GOT3 (cell line): Measurements from ENCODE around the gene VPS13D.

Experiments
- DNase-seq: peaks from one replicate; lab custom pipeline; 2025; ENCODE audit warnings: mixed read lengths; lab: John Stamatoyannopoulos, UW

VPS13D gene

DNA sequence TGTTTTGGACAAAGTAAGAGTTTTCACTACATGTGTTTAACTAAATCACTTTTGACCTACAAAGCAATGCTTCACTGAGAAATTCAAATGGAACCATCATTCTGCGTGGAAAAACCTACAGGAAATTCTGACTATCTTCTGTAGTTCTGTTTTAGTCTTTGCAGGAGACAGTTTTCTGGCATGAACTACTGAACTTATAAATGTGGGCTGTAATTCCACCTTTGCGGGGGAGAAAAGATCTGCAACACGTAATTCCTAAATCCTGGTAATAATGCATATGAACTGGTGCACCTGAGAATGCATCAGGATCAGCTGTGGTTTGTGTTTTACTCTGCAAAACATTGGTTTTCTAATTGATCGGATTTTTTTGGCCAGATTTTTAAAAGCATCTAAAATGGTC, 106.0 kb downstream of the VPS13D start:
- DNase-seq, result no peak

DNA sequence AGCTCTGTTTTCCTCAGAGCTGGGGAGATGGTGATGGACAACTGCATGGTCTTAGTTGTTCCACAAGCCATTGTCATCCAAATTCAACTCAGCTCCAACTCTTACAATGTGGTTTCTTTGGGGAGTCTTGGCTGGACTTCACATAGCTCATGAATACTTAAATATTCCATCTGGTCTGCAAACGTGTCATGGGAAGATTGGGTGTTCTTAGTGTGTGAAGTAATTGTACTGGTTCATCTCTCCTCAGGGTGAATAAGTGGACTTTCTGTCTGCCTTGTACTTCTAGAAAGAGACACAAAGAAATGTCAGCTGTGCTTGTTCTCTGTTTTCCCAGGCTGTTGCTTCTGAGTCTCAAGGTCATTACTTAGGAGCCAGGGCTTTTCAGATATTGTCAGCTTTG, 106.6 kb downstream of the VPS13D start:
- DNase-seq, result no peak

DNA sequence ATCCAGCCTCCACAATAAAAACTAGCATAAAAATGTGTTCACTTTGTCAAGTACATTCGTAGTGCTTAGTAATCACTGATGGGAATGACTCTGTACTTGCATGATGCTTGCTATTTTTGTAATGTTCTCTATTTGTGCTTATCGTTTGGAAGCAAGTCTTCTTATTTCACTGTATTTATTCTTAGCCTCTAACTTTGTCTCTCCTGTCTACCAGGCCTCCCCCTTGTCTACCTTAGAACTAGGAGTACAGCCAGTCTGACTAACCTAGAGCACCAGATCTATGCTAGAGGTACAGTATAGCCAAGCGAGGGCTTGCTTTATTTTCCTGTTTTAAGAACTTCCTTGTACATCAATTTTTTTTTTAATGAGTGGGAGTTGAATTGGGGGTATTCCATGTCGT, 108.2 kb downstream of the VPS13D start:
- no peak for DNase-seq

DNA sequence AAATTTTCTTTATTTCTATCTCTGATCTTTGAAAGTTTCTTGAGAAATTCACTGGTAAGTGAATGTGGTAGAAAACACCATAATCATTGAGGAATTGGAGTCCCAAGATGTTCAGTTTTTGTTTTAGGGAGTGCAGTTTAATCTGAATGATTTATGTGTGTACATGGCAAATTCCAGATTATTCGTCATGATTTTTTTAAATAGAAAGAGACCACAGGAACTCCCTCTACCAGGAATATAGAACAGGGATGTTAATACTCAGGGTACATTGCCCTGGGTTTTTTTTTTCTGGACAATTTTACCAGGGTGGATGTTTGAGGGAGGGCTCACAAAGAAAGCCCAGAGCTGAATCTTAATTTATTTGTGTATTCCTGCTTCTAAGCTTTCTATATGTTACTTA, 109.0 kb downstream of the VPS13D start:
- DNase-seq, result no peak

DNA sequence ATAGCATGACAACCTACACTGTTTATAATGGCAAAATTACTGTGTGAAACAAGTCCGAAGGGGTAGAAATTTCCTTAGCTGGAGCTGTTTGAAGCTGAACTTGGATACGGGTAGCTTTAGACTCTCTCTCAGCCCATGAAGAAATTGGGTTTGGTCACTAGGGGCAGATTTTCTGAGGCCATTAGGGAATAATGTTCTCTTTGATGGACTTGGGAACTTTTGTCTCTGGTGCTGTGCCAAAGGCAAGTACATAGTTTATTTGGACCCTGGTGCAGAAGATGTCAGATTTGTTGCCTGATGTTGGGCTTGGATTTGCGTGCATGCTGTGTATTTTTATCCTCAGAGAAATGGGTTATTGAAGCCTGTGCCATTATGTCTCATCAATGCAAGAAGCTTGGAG, 109.6 kb downstream of the VPS13D start:
- DNase-seq, result no peak

DNA sequence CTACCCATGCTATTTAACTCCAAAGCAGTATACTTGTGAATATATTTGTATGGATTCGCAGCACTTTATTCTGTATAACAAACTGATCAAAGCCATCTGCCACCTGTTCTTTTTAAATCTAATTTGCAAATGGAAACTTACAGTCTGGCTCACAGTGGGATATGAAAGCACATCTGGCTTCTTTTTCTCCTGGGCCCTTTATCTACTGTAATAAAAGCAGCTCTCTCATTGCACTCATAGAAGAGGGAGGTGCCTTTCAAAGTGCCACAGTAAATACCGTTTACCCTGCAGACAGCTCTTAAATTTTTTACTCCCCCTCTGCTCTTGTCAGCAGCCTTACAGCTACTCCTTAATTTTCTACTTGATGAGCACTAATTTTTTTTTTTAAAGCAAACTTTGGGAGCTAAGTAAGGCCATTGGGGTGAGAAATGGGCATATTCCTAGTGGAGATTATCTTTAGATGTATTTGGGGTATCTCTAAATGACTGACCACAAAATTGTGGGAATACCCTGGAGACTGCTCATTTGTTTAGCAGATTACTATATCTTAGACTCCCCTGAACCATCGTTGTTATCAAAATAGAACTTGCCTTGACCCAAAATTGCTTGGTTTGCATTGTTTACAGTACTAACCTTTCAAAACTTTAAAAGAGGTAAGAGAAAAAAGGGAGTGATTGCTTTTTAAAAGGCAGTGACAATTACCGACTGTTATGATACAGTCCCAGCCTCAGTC, 110.1 kb downstream of the VPS13D start:
- no peak for DNase-seq

DNA sequence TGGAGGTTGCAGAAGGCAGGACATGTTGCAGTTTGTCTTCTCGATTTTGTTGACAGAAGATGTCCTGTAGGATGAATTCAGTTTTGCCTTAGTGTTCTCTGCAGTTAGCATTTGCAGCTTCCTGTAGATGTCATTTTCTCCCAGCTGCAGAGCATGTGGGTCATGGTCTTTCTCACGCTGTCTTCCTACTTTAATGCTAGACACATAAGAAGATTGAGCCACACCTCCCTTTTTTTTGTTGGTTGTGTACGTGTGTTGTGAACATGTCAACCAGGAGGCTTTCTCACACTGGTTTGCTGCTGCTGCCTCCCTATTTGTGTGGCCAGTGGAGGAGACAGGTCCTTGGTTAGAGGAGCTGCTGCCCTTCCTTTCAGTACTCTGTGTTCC, 110.7 kb downstream of the VPS13D start:
- DNase-seq, result no peak

DNA sequence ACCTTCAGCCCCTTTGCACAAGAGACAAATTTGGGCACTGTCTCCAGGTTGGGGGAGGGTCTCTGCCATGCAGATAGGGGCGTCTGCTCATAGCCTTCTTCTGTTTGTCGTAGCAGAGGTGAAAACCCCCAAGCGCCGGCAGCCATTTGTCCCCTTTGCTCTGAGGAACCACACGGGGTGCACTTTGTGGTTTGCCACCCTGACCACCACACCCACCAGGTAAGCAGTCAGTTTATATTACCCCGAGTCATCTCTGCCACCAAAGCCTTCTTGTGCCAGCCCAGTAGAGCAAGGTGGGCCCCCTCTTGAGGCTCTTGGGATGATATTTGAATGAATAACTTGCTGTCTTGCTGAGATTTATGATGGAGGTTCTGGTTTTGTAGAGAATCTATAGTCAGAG, 111.8 kb downstream of the VPS13D start:
- DNase-seq, result no peak

DNA sequence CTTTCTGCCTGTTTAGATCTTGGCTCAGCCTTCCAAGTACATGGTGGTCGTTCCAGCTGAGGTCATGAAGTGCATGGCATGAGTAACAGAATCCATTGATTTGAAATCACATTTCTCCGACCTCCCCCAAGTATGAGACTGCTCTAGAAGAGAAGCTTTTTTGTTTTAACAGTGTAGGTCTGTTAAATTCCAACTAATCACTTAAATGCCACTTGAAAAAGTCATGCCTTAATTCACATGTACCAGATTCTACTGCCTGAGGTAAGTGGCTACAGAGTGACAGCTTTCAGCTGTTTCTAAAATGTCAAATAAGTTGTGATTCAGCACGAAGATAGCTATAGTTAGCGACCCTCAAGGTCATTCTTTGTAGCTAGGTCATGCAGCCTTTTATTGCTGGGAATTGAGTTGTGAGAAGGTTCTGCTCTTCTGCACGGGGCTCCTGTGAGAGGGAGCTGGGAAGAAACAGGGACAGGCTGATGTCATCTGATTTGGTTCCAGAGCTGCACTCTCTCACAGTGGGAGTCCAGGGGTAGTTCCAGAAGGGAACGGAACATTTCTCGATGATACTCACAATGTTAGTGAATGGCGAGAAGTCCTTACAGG, 112.7 kb downstream of the VPS13D start:
- DNase-seq, result no peak

DNA sequence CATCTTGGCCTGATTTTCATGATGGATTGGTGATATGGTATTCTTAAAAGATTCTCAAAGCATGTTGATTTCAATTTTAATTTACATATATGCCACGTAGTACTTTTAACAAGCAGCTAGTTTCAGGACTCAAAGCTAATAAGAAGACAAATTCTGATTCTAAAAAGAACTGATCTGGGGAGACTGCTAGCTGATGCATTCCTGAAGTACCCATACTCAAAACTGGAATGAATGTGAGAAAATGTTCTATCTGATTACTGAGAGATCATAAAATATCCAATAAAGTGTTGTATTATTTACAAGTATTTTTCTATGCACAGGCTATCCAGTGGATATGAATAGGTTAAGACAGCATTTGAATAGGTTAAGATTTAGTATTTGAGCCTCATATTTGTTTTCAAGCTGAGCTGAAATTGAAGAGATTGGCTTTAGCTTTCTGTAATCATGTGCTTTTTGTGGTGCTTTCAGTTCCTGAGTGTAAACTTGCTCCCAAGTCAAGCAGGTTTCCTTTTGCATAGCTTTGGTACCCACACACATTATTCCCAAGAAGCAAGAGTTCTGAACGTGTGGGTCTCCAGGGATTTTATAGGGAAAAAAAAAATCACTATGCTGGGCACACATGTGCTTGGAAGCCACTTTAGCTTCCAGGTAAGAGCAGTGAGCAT, 114.1 kb downstream of the VPS13D start:
- DNase-seq, result no peak

DNA sequence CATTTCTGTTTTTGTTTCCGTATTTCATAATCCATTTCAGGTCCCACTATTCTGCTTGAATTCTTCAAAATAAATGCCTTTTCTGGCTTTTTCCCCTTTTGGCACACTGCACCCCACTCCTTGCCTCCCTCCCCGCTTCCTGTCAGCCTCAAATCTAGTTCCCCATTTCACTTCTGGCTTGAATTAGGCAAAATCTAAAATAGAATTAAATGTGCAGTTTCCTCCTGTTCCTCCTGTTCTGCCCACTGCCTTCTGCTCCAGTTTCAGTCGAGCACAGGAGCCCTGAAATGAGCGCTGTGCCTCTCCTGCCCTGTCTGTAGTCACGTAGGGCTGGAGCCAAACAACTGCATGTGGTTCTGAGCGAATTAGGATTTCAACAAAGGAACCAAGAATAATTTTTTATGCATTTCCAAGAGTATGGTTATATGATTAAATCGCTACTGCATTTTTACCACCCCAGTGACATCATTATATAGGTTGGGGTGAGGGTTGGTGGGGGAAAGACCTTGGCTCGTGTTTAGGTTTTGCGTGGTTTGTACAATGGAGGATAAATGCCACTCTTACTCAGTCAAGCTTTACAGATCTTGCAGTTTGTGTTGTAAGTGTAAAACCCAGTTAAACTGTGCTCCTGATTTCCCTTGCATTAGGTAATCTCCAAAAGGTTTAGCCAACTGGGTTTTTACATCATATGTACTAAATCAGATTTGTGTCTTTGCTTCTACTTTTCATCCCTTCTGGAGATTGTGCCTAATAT, 114.9 kb downstream of the VPS13D start:
- DNase-seq, result no peak

DNA sequence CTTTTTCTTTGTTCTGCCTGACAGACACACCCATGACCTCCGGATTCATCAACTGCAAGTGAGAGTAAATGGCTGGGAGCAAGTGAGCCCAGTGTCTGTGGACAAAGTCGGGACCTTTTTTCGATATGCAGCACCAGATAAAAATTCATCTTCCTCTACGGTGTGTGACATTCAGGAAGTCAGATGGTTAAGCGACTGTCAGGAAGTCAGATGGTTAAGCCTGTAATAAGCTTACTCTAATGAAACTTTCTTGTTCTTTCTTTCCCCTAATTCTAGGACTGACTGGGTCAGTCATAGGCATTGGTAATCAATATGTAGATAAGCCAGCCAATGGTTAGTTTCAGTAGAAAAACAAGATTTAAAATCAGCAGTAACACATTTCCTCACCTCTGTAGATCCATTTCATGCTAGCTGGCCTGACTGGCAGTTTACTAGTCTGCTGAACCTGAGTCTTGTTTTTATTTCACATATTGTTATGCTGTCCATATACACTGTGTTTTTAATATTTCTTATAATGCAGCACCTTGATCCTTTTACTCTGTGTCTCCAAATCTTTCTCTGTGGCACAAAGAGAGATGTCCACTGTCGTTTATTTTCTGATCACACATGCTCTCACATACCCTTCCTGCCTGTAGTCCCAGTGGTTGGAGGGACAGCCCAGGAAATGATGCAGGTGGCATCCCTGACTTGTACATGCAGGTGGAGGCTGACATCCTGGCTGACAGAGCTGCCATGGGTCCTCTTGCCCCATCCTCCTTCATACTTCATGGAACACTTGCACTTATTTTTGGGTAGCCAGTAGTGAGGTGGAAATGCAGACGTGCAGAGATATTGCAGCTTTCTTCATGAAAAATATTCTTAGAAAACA, 115.8 kb downstream of the VPS13D start:
- DNase-seq, result no peak

DNA sequence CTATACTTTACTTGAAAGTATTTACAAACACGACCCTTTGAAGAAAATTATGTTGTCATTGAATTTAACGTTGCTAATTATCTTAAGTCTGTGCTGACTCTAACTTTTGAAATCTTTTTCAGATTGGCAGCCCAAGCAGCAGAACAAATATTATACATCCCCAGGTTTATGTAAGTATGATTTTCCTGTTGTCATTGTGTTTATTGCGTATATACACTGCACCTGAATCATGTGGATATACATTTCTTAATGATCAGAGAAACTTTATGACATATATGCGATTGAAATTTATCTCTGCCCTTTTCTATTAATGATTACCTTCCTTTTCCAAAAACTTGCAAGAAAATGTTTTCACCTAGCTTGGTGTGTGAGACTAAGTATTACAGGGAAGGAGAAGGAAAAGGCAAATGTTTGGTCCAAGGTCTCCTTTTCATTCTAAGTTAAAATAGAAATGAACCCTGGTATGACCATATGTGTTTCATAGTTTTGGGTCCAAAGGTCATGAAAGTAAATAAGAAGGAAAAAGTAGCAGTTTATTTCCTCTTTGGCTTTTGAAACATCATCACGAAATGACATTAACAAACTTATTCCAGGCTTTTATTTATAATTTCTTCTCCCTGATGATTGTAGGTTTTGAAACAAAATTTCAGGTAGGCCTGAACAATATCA, 116.8 kb downstream of the VPS13D start:
- no peak for DNase-seq

DNA sequence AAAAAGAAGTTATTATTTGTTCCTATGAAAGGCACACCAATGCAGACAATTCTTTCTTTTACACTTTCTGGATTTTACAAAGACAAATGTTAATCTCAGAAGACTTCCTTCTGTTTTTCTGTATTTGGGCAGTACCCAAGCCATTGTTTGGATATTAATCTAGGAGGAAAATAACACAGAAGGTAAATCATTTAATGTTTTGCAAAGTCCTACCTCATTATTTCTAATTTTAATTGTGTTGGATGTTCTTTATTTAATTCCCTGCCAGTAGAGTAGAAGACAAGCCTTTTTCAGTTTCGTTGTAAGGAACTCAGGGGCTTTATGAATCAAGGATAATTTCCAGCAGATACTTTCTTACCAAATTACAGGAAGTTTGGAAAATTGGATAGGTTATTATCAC, 118.3 kb downstream of the VPS13D start:
- DNase-seq, result no peak

DNA sequence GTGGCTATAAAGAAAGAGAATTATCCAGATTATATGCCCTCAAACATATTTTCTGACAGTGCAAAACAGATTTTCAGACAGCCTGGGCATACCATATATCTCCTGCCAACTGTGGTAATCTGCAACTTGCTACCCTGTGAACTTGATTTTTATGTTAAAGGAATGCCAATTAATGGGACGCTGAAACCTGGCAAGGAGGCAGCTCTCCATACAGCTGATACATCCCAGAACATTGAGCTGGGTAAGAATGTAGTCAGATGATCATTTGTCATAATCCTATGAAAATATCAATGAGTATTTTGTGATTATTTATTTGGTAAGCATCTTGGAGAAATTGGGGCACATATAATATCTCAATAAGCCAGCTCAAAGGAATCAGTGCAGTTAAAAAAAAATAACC, 124.2 kb downstream of the VPS13D start:
- DNase-seq, result no peak

DNA sequence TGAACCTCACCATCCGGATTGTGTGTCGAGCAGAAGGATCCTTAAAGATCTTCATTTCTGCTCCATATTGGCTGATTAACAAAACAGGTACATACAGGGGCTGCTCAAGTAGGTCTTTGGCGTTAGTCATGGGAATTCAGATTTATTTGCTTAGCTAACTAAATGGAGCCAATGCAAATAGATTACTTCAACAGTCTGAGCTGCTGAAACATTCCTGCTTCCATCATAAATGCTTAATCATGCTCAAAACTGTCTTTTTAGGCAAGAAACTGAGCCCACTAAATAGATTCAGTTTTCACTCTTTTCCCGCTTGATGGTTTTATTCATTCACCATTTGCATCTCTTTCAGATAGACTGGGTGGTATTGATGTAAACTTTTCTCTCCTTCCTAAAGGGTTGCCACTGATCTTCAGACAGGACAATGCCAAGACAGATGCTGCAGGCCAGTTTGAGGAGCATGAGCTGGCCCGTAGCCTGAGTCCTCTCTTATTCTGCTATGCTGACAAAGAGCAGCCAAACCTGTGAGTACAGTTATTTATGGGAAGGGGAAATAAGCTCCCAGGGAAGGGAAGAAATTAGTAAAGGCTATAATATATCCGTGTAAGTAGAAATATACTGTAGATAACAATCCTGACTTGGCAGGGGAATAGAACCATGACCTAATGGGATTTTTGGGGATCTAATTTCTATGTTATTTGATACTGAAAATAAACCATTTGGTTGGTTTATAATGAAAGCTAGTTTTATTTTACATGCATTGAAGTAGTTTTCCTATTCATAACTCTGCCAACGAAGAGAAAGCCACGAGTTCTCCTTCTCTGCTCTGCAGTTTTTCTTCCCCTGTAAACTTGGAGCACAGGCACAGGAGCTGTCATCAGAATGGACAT, 126.4 kb downstream of the VPS13D start:
- no peak for DNase-seq

DNA sequence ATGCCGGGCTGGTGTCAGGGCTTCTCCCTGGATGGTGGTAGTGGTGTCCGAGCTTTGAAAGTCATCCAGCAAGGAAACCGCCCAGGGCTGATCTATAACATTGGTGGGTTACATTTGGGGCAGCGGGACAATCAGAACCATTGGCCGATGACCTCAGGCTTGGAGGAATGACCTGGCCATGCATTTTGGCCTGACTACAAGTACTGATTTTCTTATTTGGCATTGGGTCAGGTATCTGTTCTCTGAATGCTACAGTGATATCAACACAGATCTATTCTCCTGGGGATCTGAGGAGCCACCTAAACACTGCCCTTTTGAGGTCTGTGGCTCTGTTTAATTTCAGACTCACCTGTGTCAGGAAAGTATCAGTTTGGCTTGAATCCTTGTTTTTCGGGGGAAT, 128.7 kb downstream of the VPS13D start:
- DNase-seq, result no peak

DNA sequence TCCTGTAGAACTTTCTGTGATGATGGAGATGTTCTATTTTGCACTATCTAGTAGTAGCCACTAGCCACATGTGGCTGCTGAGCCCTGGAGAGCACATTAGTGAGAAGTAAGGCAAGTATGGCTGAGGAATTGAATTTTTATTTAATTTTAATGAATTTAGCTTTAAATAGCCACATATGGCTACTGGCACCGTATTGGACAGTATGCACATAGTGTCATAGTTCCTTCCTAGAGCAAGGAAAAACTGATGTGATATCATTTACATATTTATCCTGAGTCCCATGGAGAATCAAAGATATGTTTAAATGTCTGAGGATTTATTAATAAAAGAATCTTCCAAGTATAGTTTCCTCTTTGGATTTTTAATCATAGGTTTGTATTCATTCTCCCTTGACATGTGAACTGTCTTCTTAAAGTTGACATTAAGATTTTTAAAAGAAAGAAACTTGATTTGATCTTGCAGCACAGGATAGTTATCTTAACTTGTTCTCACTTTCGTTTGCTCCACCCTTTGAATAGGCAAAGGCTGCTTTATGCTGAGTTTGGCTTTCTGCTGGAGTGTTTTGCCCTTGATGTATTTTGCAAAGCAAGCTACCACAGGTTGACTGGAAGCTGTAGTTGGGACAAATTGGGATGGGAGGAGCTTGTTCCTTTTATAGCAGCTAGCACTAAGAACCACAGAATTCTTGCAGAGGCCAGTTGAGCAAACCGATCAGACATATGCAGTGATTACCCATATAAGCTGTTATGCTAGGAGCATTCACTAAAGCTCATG, 129.7 kb downstream of the VPS13D start:
- DNase-seq, result no peak

DNA sequence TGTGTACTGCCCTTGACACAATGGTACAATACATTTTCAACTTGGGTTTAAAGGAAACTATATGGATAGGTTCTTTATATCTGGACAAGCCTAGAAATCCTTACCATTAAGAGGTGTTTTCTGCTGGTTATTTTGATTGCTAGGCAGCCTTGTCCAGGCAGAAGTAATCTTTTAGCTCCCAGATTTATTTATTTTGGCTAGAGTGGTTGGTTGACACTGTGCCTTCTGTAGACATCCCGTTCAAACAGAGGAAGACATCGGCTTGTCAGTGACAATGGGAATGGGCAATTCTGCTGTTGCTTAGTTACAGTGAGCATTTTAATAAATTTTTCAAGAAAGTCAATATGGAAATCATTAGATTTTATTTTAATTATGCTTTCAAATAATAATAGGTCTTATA, 138.8 kb downstream of the VPS13D start:
- DNase-seq, result no peak
